Measurements from ENCODE around the gene SYT1.

SYT1 gene

GRCh38 chr12:79344855-79345847 is 480.6 kb downstream of the SYT1 start:
- no peak for TF ChIP-seq FOXP2 (optimal IDR thresholded peaks at IDR 0.05; ENCODE audit: borderline replicate concordance, extremely low read depth, extremely low read length, insufficient read depth)
- no peak for TF ChIP-seq REST (IDR thresholded peaks at IDR 0.05; ENCODE audit: insufficient read depth in 1 of 2, low read depth in 2 of 2, low read length in 2 of 2)
- no peak for TF ChIP-seq SIN3A (IDR thresholded peaks at IDR 0.05; ENCODE audit: borderline replicate concordance, insufficient read depth, low read length)
- TF ChIP-seq TAF1 (IDR thresholded peaks at IDR 0.05; ENCODE audit: borderline replicate concordance, insufficient read depth, low read length), result no peak
- TF ChIP-seq POLR2AphosphoS5 (IDR thresholded peaks at IDR 0.05; ENCODE audit: low read depth, low read length), result no peak

GRCh38 chr12:79347866-79348265 is 483.3 kb downstream of the SYT1 start:
- no peak for TF ChIP-seq POLR2AphosphoS5 (IDR thresholded peaks at IDR 0.05; ENCODE audit: low read depth, low read length)
- TF ChIP-seq TAF1 (IDR thresholded peaks at IDR 0.05; ENCODE audit: borderline replicate concordance, insufficient read depth, low read length), result no peak
- no peak for TF ChIP-seq SIN3A (IDR thresholded peaks at IDR 0.05; ENCODE audit: borderline replicate concordance, insufficient read depth, low read length)
- no peak for TF ChIP-seq FOXP2 (optimal IDR thresholded peaks at IDR 0.05; ENCODE audit: borderline replicate concordance, extremely low read depth, extremely low read length, insufficient read depth)
- no peak for TF ChIP-seq REST (IDR thresholded peaks at IDR 0.05; ENCODE audit: insufficient read depth in 1 of 2, low read depth in 2 of 2, low read length in 2 of 2)

- TF ChIP-seq REST (IDR thresholded peaks at IDR 0.05; ENCODE audit: insufficient read depth in 1 of 2, low read depth in 2 of 2, low read length in 2 of 2) (no peak), POLR2AphosphoS5 (IDR thresholded peaks at IDR 0.05; ENCODE audit: low read depth, low read length) (no peak), FOXP2 (optimal IDR thresholded peaks at IDR 0.05; ENCODE audit: borderline replicate concordance, extremely low read depth, extremely low read length, insufficient read depth) (no peak), TAF1 (IDR thresholded peaks at IDR 0.05; ENCODE audit: borderline replicate concordance, insufficient read depth, low read length) (no peak), SIN3A (IDR thresholded peaks at IDR 0.05; ENCODE audit: borderline replicate concordance, insufficient read depth, low read length) (no peak)
Observed at GRCh38 chr12:79351251-79351650, 486.7 kb downstream of the SYT1 start.

GRCh38 chr12:79356216-79356615 is 491.6 kb downstream of the SYT1 start:
- TF ChIP-seq TAF1 (IDR thresholded peaks at IDR 0.05; ENCODE audit: borderline replicate concordance, insufficient read depth, low read length) (no peak), SIN3A (IDR thresholded peaks at IDR 0.05; ENCODE audit: borderline replicate concordance, insufficient read depth, low read length) (no peak), FOXP2 (optimal IDR thresholded peaks at IDR 0.05; ENCODE audit: borderline replicate concordance, extremely low read depth, extremely low read length, insufficient read depth) (no peak), POLR2AphosphoS5 (IDR thresholded peaks at IDR 0.05; ENCODE audit: low read depth, low read length) (no peak), REST (IDR thresholded peaks at IDR 0.05; ENCODE audit: insufficient read depth in 1 of 2, low read depth in 2 of 2, low read length in 2 of 2) (no peak)
